HCT116 (cell line): Measurements from ENCODE around the gene SLC22A7. TPM values are rescaled to one million over a fixed set of nuclear protein-coding genes. Genes with fewer than 3 reads are reported as not detected.

Source experiments
- ATAC-seq: fragments of 200-7000 bp; cut with Tn5 transposase; 2 replicates; pipeline ENCODE4 v1.9.1; 2020; ENCODE audit warnings: mild to moderate bottlenecking, moderate library complexity
- BruUV-seq: library from RNA; stranded (reverse); fragments of 400-500 nt; replicated peaks from 2 replicates; lab custom pipeline; 2021; lab: Mats Ljungman, UMichigan
- CTCF ChIA-PET: fragments of 300-600 bp; sonication (Branson Sonifier 250); formaldehyde crosslinking; loops from one replicate; lab custom pipeline; 2021; ENCODE audit warnings: antibody characterized with exemption; lab: Charles Lee
- POLR2A ChIA-PET: fragments of 300-600, 350-600 bp; sonication (Branson Sonifier 250); formaldehyde crosslinking; loops from one replicate; lab custom pipeline; 2021; ENCODE audit warnings: antibody characterized with exemption; lab: Charles Lee
- RAD21 ChIA-PET, 2 experiments: fragments of 300-600 bp; sonication (Branson Sonifier 250); formaldehyde crosslinking; loops; one replicate each; lab custom pipeline; 2023; ENCODE audit warnings: low total read pairs in 2 of 2; ENCODE audit not compliant: uncharacterized antibody in 2 of 2, unreplicated experiment in 2 of 2, low non-redundant PET in 1 of 2; lab: Charles Lee
- DNase-seq: peaks from one replicate; pipeline ENCODE4 v3.0.0-alpha.2; 2010; ENCODE audit warnings: low read depth, low spot score
- H2AFZ ChIP-seq: fragments of 200-600 bp; shearing (Covaris generic), sonication (generic); 2 replicates; pipeline ENCODE4 v1.6.1; 2017; ENCODE audit warnings: low read depth, mixed run types, mixed read lengths, antibody characterized with exemption, low read length; ENCODE audit not compliant: poor library complexity, severe bottlenecking
- H3K27ac ChIP-seq: 2 replicates; pipeline ENCODE4 v1.5.1; 2012; ENCODE audit warnings: low read depth, low read length
- H3K27me3 ChIP-seq: fragments of 200-600 bp; sonication (generic); 2 replicates; pipeline ENCODE4 v1.6.1; 2016; ENCODE audit warnings: mixed run types, low read length, mixed read lengths; ENCODE audit not compliant: insufficient read depth
- H3K36me3 ChIP-seq, 2 experiments: fragments of 200-500 bp in 1 of 2; fragments of 200-600 bp in 1 of 2; sonication (Bioruptor generic) in 1 of 2; sonication (generic) in 1 of 2; 2 replicates each; pipeline versions ENCODE4 v1.5.1 to v1.6.1; 2014 to 2016; ENCODE audit warnings: low read length in 2 of 2, inconsistent platforms in 1 of 2, mixed read lengths in 1 of 2, mixed run types in 1 of 2; ENCODE audit not compliant: insufficient read depth in 2 of 2, control insufficient read depth in 1 of 2
- H3K4me1 ChIP-seq, 2 experiments: fragments of 200-600 bp in 1 of 2; sonication (generic) in 1 of 2; 2 replicates each; pipeline versions ENCODE4 v1.5.1 to v1.6.1; 2012 to 2017; ENCODE audit warnings: low read length in 2 of 2, inconsistent platforms in 1 of 2, mild to moderate bottlenecking in 1 of 2, mixed read lengths in 1 of 2, mixed run types in 1 of 2, moderate library complexity in 1 of 2; ENCODE audit not compliant: insufficient read depth in 2 of 2, control insufficient read depth in 1 of 2
- H3K4me2 ChIP-seq: fragments of 200-600 bp; sonication (generic); 2 replicates; pipeline ENCODE4 v1.6.1; 2017; ENCODE audit warnings: mixed run types, low read length, mixed read lengths
- H3K4me3 ChIP-seq, 2 experiments: fragments of 200-600 bp in 1 of 2; sonication (generic) in 1 of 2; replicated peaks in 1 of 2; 2 replicates each; pipeline ENCODE4 v1.5.1; 2011 to 2016; ENCODE audit warnings: low read length in 2 of 2, control low read depth in 1 of 2, low read depth in 1 of 2, mild to moderate bottlenecking in 1 of 2, mixed read lengths in 1 of 2, mixed run types in 1 of 2
- H3K79me2 ChIP-seq: fragments of 200-600 bp; sonication (generic); 2 replicates; pipeline ENCODE4 v1.6.1; 2017; ENCODE audit warnings: mild to moderate bottlenecking, mixed run types, low read length, moderate library complexity, mixed read lengths; ENCODE audit not compliant: insufficient read depth
- H3K9ac ChIP-seq: fragments of 200-600 bp; sonication (generic); 2 replicates; pipeline ENCODE4 v1.6.1; 2016; ENCODE audit warnings: low read length, mixed read lengths
- H3K9me2 ChIP-seq: fragments of 200-600 bp; sonication (generic), shearing (Covaris generic); 2 replicates; pipeline ENCODE4 v1.6.1; 2017; ENCODE audit warnings: mixed run types, mild to moderate bottlenecking, moderate library complexity; ENCODE audit not compliant: insufficient read depth
- H3K9me3 ChIP-seq, 2 experiments: fragments of 200-500 bp in 1 of 2; fragments of 200-600 bp in 1 of 2; sonication (Bioruptor generic) in 1 of 2; sonication (generic) in 1 of 2; 2 replicates each; pipeline ENCODE4 v1.6.1; 2014 to 2017; ENCODE audit warnings: low read length in 2 of 2, mixed read lengths in 2 of 2, inconsistent platforms in 1 of 2, low read depth in 1 of 2, mild to moderate bottlenecking in 1 of 2, mixed run types in 1 of 2, moderate library complexity in 1 of 2; ENCODE audit not compliant: control insufficient read depth in 1 of 2, insufficient read depth in 1 of 2
- H4K20me1 ChIP-seq: fragments of 200-600 bp; sonication (generic), shearing (Covaris generic); 2 replicates; pipeline ENCODE4 v1.6.1; 2017; ENCODE audit warnings: mixed run types, mild to moderate bottlenecking, moderate library complexity; ENCODE audit not compliant: insufficient read depth
- EGR1 ChIP-seq: IDR thresholded peaks from 2 replicates; pipeline ENCODE4 v1.6.1; 2012; ENCODE audit warnings: low read depth
- EZH2phosphoT487 ChIP-seq: fragments of 200-600 bp; IDR thresholded peaks from 2 replicates; pipeline ENCODE4 v1.6.1; 2018; ENCODE audit warnings: antibody characterized with exemption, borderline replicate concordance
- POLR2A ChIP-seq: IDR thresholded peaks from 2 replicates; pipeline ENCODE4 v1.7.0; 2011; ENCODE audit warnings: borderline replicate concordance; ENCODE audit not compliant: insufficient read depth, insufficient read length; ENCODE audit errors: extremely low read depth
- SIN3A ChIP-seq: IDR thresholded peaks from 2 replicates; pipeline ENCODE4 v1.6.1; 2012; ENCODE audit warnings: low read depth
- SP1 ChIP-seq: IDR thresholded peaks from 2 replicates; pipeline ENCODE4 v1.6.1; 2012; ENCODE audit warnings: low read depth
- SRF ChIP-seq: IDR thresholded peaks from 2 replicates; pipeline ENCODE4 v1.6.1; 2012; ENCODE audit warnings: low read depth
- YY1 ChIP-seq: IDR thresholded peaks from 2 replicates; pipeline ENCODE4 v1.6.1; 2011; ENCODE audit warnings: low read length, low read depth, moderate library complexity, mild to moderate bottlenecking; ENCODE audit not compliant: insufficient replicate concordance; ENCODE audit errors: extremely low read depth
- intact Hi-C: fragments of 100-400 bp; cut with micrococcal nuclease; formaldehyde crosslinking; loops from 2 replicates; pipeline ENCODE4 v1.10.0; 2022
- total RNA-seq: library from RNA; stranded (reverse); gene quantifications from one replicate; pipeline ENCODE4 v1.2.1, GENCODE V29; 2021; ENCODE audit not compliant: unreplicated experiment
- TF ChIP-seq, protein P1 (sequence below): IDR thresholded peaks from 2 replicates; pipeline ENCODE4 v1.6.1; 2012; ENCODE audit warnings: low read depth
- TF ChIP-seq, protein P2 (sequence below): IDR thresholded peaks from 2 replicates; pipeline ENCODE4 v1.6.1; 2012

The SLC22A7 gene
- total RNA-seq, 1 experiment from 2014 or later: not detected

DNA sequence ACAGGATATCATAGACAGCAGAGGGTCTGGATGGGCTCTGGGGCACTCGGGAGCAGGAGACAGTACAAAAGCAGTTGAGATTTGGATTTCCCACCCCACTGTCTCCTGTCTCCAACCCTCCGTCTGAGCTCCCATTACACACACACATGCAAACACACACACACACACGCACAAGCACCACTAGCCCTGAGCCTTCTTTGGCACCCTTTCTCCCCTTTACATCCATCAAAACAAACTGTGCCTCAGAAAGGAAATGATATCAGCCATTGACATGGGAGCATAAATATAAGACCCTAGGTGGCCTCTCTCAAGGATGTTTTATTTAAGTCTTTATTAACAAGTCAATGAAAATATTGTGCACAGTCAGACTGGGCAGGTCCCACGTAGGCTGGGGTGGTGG, 37.3 kb upstream of the SLC22A7 start:
- H2AFZ ChIP-seq: no peak overlapping the region
- no peak overlapping the region for H3K9ac ChIP-seq
- ChIA-PET CTCF (interaction anchor here (1.6 to 3.8 kb wide), 2 partner anchors 12 to 235 kb away, joined by 3 to 23 read pairs; no protein-coding TSS in a partner anchor), RAD21 (no interaction called here), POLR2A (no interaction called here)
- H3K4me2 ChIP-seq: no peak overlapping the region
- TF ChIP-seq SP1 (no peak), SRF (no peak), YY1 (no peak), EGR1 (no peak), POLR2A (no peak), EZH2phosphoT487 (no peak), SIN3A (no peak)
- TF ChIP-seq, protein P1, sequence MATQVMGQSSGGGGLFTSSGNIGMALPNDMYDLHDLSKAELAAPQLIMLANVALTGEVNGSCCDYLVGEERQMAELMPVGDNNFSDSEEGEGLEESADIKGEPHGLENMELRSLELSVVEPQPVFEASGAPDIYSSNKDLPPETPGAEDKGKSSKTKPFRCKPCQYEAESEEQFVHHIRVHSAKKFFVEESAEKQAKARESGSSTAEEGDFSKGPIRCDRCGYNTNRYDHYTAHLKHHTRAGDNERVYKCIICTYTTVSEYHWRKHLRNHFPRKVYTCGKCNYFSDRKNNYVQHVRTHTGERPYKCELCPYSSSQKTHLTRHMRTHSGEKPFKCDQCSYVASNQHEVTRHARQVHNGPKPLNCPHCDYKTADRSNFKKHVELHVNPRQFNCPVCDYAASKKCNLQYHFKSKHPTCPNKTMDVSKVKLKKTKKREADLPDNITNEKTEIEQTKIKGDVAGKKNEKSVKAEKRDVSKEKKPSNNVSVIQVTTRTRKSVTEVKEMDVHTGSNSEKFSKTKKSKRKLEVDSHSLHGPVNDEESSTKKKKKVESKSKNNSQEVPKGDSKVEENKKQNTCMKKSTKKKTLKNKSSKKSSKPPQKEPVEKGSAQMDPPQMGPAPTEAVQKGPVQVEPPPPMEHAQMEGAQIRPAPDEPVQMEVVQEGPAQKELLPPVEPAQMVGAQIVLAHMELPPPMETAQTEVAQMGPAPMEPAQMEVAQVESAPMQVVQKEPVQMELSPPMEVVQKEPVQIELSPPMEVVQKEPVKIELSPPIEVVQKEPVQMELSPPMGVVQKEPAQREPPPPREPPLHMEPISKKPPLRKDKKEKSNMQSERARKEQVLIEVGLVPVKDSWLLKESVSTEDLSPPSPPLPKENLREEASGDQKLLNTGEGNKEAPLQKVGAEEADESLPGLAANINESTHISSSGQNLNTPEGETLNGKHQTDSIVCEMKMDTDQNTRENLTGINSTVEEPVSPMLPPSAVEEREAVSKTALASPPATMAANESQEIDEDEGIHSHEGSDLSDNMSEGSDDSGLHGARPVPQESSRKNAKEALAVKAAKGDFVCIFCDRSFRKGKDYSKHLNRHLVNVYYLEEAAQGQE: no peak
- TF ChIP-seq, protein P2, sequence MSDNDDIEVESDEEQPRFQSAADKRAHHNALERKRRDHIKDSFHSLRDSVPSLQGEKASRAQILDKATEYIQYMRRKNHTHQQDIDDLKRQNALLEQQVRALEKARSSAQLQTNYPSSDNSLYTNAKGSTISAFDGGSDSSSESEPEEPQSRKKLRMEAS: no peak
- H3K9me3 ChIP-seq: no peaks in the 10 kb centered on the region
- H3K79me2 ChIP-seq: no peaks in the 10 kb centered on the region
- H4K20me1 ChIP-seq: no peaks in the 10 kb centered on the region
- no peaks in the 10 kb centered on the region; a peak in 1 of 4 replicates for H3K36me3 ChIP-seq
- H3K27ac ChIP-seq: no peak overlapping the region
- H3K9me2 ChIP-seq: no peaks in the 10 kb centered on the region
- H3K27me3 ChIP-seq: no peaks in the 10 kb centered on the region
- BruUV-seq: no TSS peak
- intact Hi-C loops: no loop called here
- no peaks in the 10 kb centered on the region for H3K4me1 ChIP-seq
- no peak overlapping the region for H3K4me3 ChIP-seq
- DNase-seq: no peak
- ATAC-seq: no peak
